GM12878 (cell line): Measurements from ENCODE around the gene SLC25A28. TPM values are rescaled to one million over a fixed set of nuclear protein-coding genes. Genes with fewer than 3 reads are reported as not detected.

Experiments used
- ATAC-seq: fragments of 200-7000 bp; cut with Tn5 transposase; 3 replicates; pipeline ENCODE4 v1.9.1; 2020; ENCODE audit warnings: mild to moderate bottlenecking, moderate library complexity
- BruUV-seq: library from RNA; stranded (reverse); fragments of 400-500 nt; replicated peaks from 2 replicates; lab custom pipeline; 2021; lab: Mats Ljungman, UMichigan
- CTCF ChIA-PET: fragments of 300-600 bp; sonication (Branson Sonifier 250); formaldehyde crosslinking; extraction: SDS; loops from one replicate; lab custom pipeline; 2021; ENCODE audit warnings: inconsistent platforms; lab: Yijun Ruan, JAX
- POLR2A ChIA-PET: fragments of 350-600 bp; formaldehyde crosslinking; extraction: SDS; loops from one replicate; lab custom pipeline; 2021; ENCODE audit warnings: inconsistent platforms; lab: Charles Lee
- RAD21 ChIA-PET: fragments of 300-600 bp; sonication (Branson Sonifier 250); formaldehyde crosslinking; loops from one replicate; lab custom pipeline; 2023; ENCODE audit warnings: antibody characterized with exemption; ENCODE audit not compliant: unreplicated experiment; lab: Charles Lee
- SMC1A ChIA-PET: fragments of 300-600 bp; sonication (Branson Sonifier 250); formaldehyde crosslinking; loops from one replicate; lab custom pipeline; 2023; ENCODE audit not compliant: unreplicated experiment, uncharacterized antibody; lab: Charles Lee
- DNase-seq: peaks from one replicate; pipeline ENCODE4 v3.0.0-alpha.2; 2011; ENCODE audit warnings: low read depth, low spot score
- FAIRE-seq: peaks from 3 replicates; lab custom pipeline; 2011; peaks lifted over from hg19 to GRCh38; lab: Jason Lieb, UNC
- H2AFZ ChIP-seq: 2 replicates; pipeline ENCODE4 v1.6.0; 2011; ENCODE audit warnings: low read depth, low read length, control low read depth; ENCODE audit not compliant: control insufficient read depth
- H3K27ac ChIP-seq: 2 replicates; pipeline ENCODE4 v1.5.1; 2011; ENCODE audit warnings: control low read depth; ENCODE audit not compliant: control insufficient read depth, insufficient read depth
- H3K27me3 ChIP-seq, 2 experiments: replicated peaks in 1 of 2; 2 replicates each; pipeline versions ENCODE4 v1.6.0 to v1.6.1; 2011; ENCODE audit warnings: low read length in 1 of 2; ENCODE audit not compliant: control insufficient read depth in 2 of 2, insufficient read depth in 2 of 2
- H3K36me3 ChIP-seq, 2 experiments: 2 replicates each; pipeline ENCODE4 v1.5.1; 2011; ENCODE audit warnings: low read length in 1 of 2; ENCODE audit not compliant: control insufficient read depth in 2 of 2, insufficient read depth in 2 of 2
- H3K4me1 ChIP-seq: 2 replicates; pipeline ENCODE4 v1.6.1; 2011; ENCODE audit warnings: mild to moderate bottlenecking, low read length, moderate library complexity, mixed read lengths; ENCODE audit not compliant: control insufficient read depth, insufficient read depth
- H3K4me2 ChIP-seq: 2 replicates; pipeline ENCODE4 v1.6.0; 2011; ENCODE audit warnings: control low read depth; ENCODE audit not compliant: control insufficient read depth, insufficient read depth
- H3K4me3 ChIP-seq: fragments of 200-600 bp; sonication (generic); 2 replicates; pipeline ENCODE4 v1.5.1; 2016
- H3K79me2 ChIP-seq: 2 replicates; pipeline ENCODE4 v1.6.0; 2011; ENCODE audit warnings: low read length; ENCODE audit not compliant: control insufficient read depth, insufficient read depth
- H3K9ac ChIP-seq: 2 replicates; pipeline ENCODE4 v1.8.0; 2011; ENCODE audit warnings: low read length, control low read depth, mixed read lengths; ENCODE audit not compliant: control insufficient read depth, insufficient read depth
- H3K9me3 ChIP-seq: replicated peaks from 3 replicates; pipeline ENCODE4 v1.5.1; 2011; ENCODE audit warnings: mild to moderate bottlenecking, low read length; ENCODE audit not compliant: control insufficient read depth, insufficient read depth
- H4K20me1 ChIP-seq: 2 replicates; pipeline ENCODE4 v1.6.0; 2011; ENCODE audit not compliant: control insufficient read depth, insufficient read depth
- ATF7 ChIP-seq: fragments of 450-650 bp; IDR thresholded peaks from 2 replicates; pipeline ENCODE4 v1.6.1; 2016; ENCODE audit warnings: low read depth, mild to moderate bottlenecking
- BHLHE40 ChIP-seq, 2 experiments: fragments of 450-650 bp in 1 of 2; IDR thresholded peaks; 2 replicates each; pipeline ENCODE4 v1.6.1; 2011 to 2017; ENCODE audit warnings: low read depth in 2 of 2, borderline replicate concordance in 1 of 2, improper control_type of control experiment in 1 of 2, low read length in 1 of 2, mild to moderate bottlenecking in 1 of 2
- BRCA1 ChIP-seq: IDR thresholded peaks from 2 replicates; pipeline ENCODE4 v1.6.1; 2011; ENCODE audit warnings: low read depth, low read length, improper control_type of control experiment
- CHD4 ChIP-seq: fragments of 200-600 bp; sonication (generic); IDR thresholded peaks from 2 replicates; pipeline ENCODE4 v1.6.1; 2016; ENCODE audit warnings: mild to moderate bottlenecking
- FOXK2 ChIP-seq: fragments of 450-650 bp; IDR thresholded peaks from 2 replicates; pipeline ENCODE4 v1.6.1; 2017; ENCODE audit warnings: mild to moderate bottlenecking, moderate library complexity
- HCFC1 ChIP-seq: fragments of 150-350 bp; IDR thresholded peaks from 2 replicates; pipeline ENCODE4 v1.6.1; 2014; ENCODE audit warnings: low read length
- HDAC2 ChIP-seq: fragments of 200-600 bp; sonication (generic); IDR thresholded peaks from 2 replicates; pipeline ENCODE4 v1.6.1; 2017
- IKZF2 ChIP-seq, 2 experiments: fragments of 450-650 bp; IDR thresholded peaks; 2 replicates each; pipeline ENCODE4 v1.6.1; 2017; ENCODE audit warnings: mild to moderate bottlenecking in 2 of 2, moderate library complexity in 2 of 2
- KDM1A ChIP-seq: fragments of 200-600 bp; sonication (generic); IDR thresholded peaks from 2 replicates; pipeline ENCODE4 v1.6.1; 2016; ENCODE audit warnings: borderline replicate concordance
- POLR2AphosphoS5 ChIP-seq: IDR thresholded peaks from 2 replicates; pipeline ENCODE4 v1.6.1; 2011; ENCODE audit warnings: mild to moderate bottlenecking, low read length, inconsistent platforms
- POU2F2 ChIP-seq: IDR thresholded peaks from 3 replicates; pipeline ENCODE4 v1.6.1; 2011; ENCODE audit warnings: low read depth, mild to moderate bottlenecking, low read length, borderline replicate concordance
- RCOR1 ChIP-seq: conservative IDR thresholded peaks from 2 replicates; pipeline ENCODE4 v1.6.1; 2012; ENCODE audit warnings: low read depth, low read length, improper control_type of control experiment
- SKIL ChIP-seq: fragments of 450-650 bp; IDR thresholded peaks from 2 replicates; pipeline ENCODE4 v1.6.1; 2017; ENCODE audit warnings: mild to moderate bottlenecking, low read depth, inconsistent platforms; ENCODE audit not compliant: poor library complexity, severe bottlenecking
- SMAD5 ChIP-seq: IDR thresholded peaks from 2 replicates; pipeline ENCODE4 v1.6.1; 2016; ENCODE audit warnings: antibody characterized with exemption, low read depth
- TAF1 ChIP-seq: IDR thresholded peaks from 2 replicates; pipeline ENCODE4 v1.6.1; 2011; ENCODE audit warnings: mild to moderate bottlenecking, low read depth, low read length, borderline replicate concordance
- USF1 ChIP-seq: IDR thresholded peaks from 2 replicates; pipeline ENCODE4 v1.6.1; 2011; ENCODE audit warnings: borderline replicate concordance, low read depth, mild to moderate bottlenecking, moderate library complexity, mixed read lengths, low read length; ENCODE audit not compliant: insufficient read depth; ENCODE audit errors: extremely low read length
- ZNF24 ChIP-seq: fragments of 450-650 bp; IDR thresholded peaks from 2 replicates; pipeline ENCODE4 v1.6.1; 2017; ENCODE audit warnings: antibody characterized with exemption, mild to moderate bottlenecking
- in situ Hi-C: fragments of 300-500 bp; cut with MboI; formaldehyde crosslinking; loops from 9 replicates; pipeline ENCODE4 v1.14.3; 2018; ENCODE audit warnings: mixed read lengths
- intact Hi-C: fragments of 100-400 bp; cut with micrococcal nuclease; formaldehyde crosslinking; loops from one replicate; pipeline ENCODE4 v1.14.2; 2022; ENCODE audit not compliant: unreplicated experiment
- polyA plus RNA-seq, 11 experiments: library from polyadenylated mRNA; depleted of rRNA in 4 of 11; unstranded in 6 of 11; stranded (reverse) in 5 of 11; fragments of >200 nt; fragmentation: Nextera tagmentation in 4 of 11; fragmentation: Illumina TruSeq in 1 of 11; extraction: Ambion mirVana in 4 of 11; extraction: Trizol in 1 of 11; gene quantifications; 1 replicate in 1 of 11; 2 replicates in 10 of 11; pipeline versions ENCODE4 v1.2.1 to v1.2.3, GENCODE V29; 2011 to 2016; ENCODE audit warnings: inconsistent platforms in 2 of 11, missing spikeins in 2 of 11, low read depth in 1 of 11
- total RNA-seq, 4 experiments: library from RNA; depleted of rRNA in 3 of 4; stranded (reverse); fragments of >200 nt in 3 of 4; fragmentation: Illumina TruSeq in 1 of 4; extraction: Trizol in 1 of 4; gene quantifications; 2 replicates each; pipeline versions ENCODE4 v1.2.1 to v1.2.3, GENCODE V29; 2013 to 2021

The SLC25A28 gene
- total and polyA plus RNA-seq, 10 of the 15 experiments (the other 5 are each of a cell fraction or from before 2014, with no cell fraction given): 7.5 to 47.8 (median 24.9) TPM

- no peak for TF ChIP-seq HCFC1
- no peak for TF ChIP-seq TAF1
- no peak for TF ChIP-seq RCOR1
- TF ChIP-seq KDM1A: no peak
- TF ChIP-seq SMAD5: no peak
- TF ChIP-seq USF1: no peak
- TF ChIP-seq POLR2AphosphoS5: no peak
- no peak for TF ChIP-seq SKIL
- TF ChIP-seq FOXK2: no peak
- TF ChIP-seq IKZF2 (IDR thresholded peaks at IDR 0.05): no peak
Measured at GRCh38 chr10:99647601-99648151, 27.4 kb upstream of the SLC25A28 start (continued).

GRCh38 chr10:99633832-99634231 lies 13.6 kb upstream of the SLC25A28 start:
- no peaks in the 10 kb centered on the region for H4K20me1 ChIP-seq
- H3K27me3 ChIP-seq: no peaks in the 10 kb centered on the region
- RAD21 ChIA-PET: interaction anchor here (0.8 kb wide), 1 partner anchor 17 kb away, joined by 3 read pairs; no protein-coding TSS in a partner anchor
- no peaks in the 10 kb centered on the region for H3K36me3 ChIP-seq
- peaks cover 7% of the 10 kb centered on the region for H3K4me1 ChIP-seq
- in situ Hi-C loops (no loop called here), intact Hi-C loops (no loop called here)
- H3K4me3 ChIP-seq: no peak overlapping the region
- POLR2A ChIA-PET: no interaction called here
- no peak for ATAC-seq
- SMC1A ChIA-PET: interaction anchor here (1.6 kb wide), 1 partner anchor 78 kb away, joined by 6 read pairs; no protein-coding TSS in a partner anchor
- H2AFZ ChIP-seq: no peak overlapping the region
- no peak for DNase-seq
- H3K9me3 ChIP-seq: no peaks in the 10 kb centered on the region
- no peak overlapping the region for H3K9ac ChIP-seq
- H3K4me2 ChIP-seq: no peak overlapping the region
- TF ChIP-seq ATF7 (no peak), CHD4 (no peak), BRCA1 (no peak), BHLHE40 (IDR thresholded peaks at IDR 0.05; ENCODE audit: borderline replicate concordance in 1 of 2, low read depth in 2 of 2, low read length in 1 of 2) (no peak), HDAC2 (no peak), ZNF24 (no peak), POU2F2 (no peak)
- no peaks in the 10 kb centered on the region for H3K79me2 ChIP-seq
- BruUV-seq: no TSS peak
- CTCF ChIA-PET: no interaction called here
- no peak overlapping the region for H3K27ac ChIP-seq
- FAIRE-seq: no peak
